HFF-Myc (cell line): ENCODE measurements around the gene ITPK1.

Source experiments
- DNase-seq: peaks from one replicate; pipeline ENCODE4 v3.0.0-alpha.2; 2011; ENCODE audit warnings: low read depth; ENCODE audit errors: extremely low read depth
- H3K4me3 ChIP-seq: replicated peaks from 2 replicates; pipeline ENCODE4 v1.5.1; 2011; ENCODE audit warnings: low read depth, mild to moderate bottlenecking, control low read depth, low read length
- CTCF ChIP-seq: IDR thresholded peaks from 2 replicates; pipeline ENCODE4 v1.5.1; 2012; ENCODE audit warnings: mild to moderate bottlenecking, low read depth, low read length, control low read depth; ENCODE audit errors: missing control alignments

ITPK1 gene

GRCh38 chr14:93023039-93023438, 92.7 kb downstream of the ITPK1 start:
- TF ChIP-seq CTCF: no peak
- DNase-seq: no peak
- H3K4me3 ChIP-seq: no peak overlapping the region

- no peak for DNase-seq
- H3K4me3 ChIP-seq: no peak overlapping the region
- no peak for TF ChIP-seq CTCF
Observed at GRCh38 chr14:93019970-93020369, 95.8 kb downstream of the ITPK1 start.

GRCh38 chr14:93019367-93019843, 96.3 kb downstream of the ITPK1 start:
- no peak for TF ChIP-seq CTCF
- no peak for DNase-seq
- no peak overlapping the region for H3K4me3 ChIP-seq

GRCh38 chr14:93018366-93018765, 97.4 kb downstream of the ITPK1 start:
- no peak overlapping the region for H3K4me3 ChIP-seq
- DNase-seq: no peak
- TF ChIP-seq CTCF: no peak

GRCh38 chr14:93017898-93018297, 97.8 kb downstream of the ITPK1 start:
- TF ChIP-seq CTCF: no peak
- no peak overlapping the region for H3K4me3 ChIP-seq

GRCh38 chr14:93017301-93017797, 98.4 kb downstream of the ITPK1 start:
- no peak for DNase-seq
- TF ChIP-seq CTCF: no peak
- no peak overlapping the region for H3K4me3 ChIP-seq

More at GRCh38 chr14:93017898-93018297, 97.8 kb downstream of the ITPK1 start:
- DNase-seq: no peak

- TF ChIP-seq CTCF: no peak
- no peak overlapping the region for H3K4me3 ChIP-seq
Observed at GRCh38 chr14:93016275-93016845, 99.4 kb downstream of the ITPK1 start.

More at GRCh38 chr14:93016275-93016845, 99.4 kb downstream of the ITPK1 start:
- no peak for DNase-seq
